HepG2 (cell line): ENCODE data around the gene HSF4. TPM values are rescaled to one million over a fixed set of nuclear protein-coding genes. Genes with fewer than 3 reads are reported as not detected.
A peak's percentile ranks its signal among the peaks of the same experiment; 100 is the strongest.

Experiments used
- ATRX ChIP-seq: sonication (generic); formaldehyde crosslinking; IDR thresholded peaks from 2 replicates; pipeline ENCODE4 v1.4.0; 2020; ENCODE audit warnings: missing genetic modification reagents, borderline replicate concordance
- CBX2 ChIP-seq, 2 experiments: fragments of 200-600 bp in 1 of 2; sonication (generic); formaldehyde crosslinking in 1 of 2; IDR thresholded peaks; 2 replicates each; pipeline versions ENCODE4 v1.7.0 to v1.8.1; 2018 to 2022; ENCODE audit warnings: low read depth in 2 of 2, low read length in 1 of 2, mild to moderate bottlenecking in 1 of 2, missing genetic modification reagents in 1 of 2
- CENPX ChIP-seq: sonication (generic); formaldehyde crosslinking; IDR thresholded peaks from 2 replicates; pipeline ENCODE4 v1.9.0; 2021; ENCODE audit warnings: mild to moderate bottlenecking, missing genetic modification reagents, moderate library complexity
- DNMT3B ChIP-seq: conservative IDR thresholded peaks from 2 replicates; pipeline ENCODE4 v1.6.1; 2016; ENCODE audit warnings: missing biosample characterization, control low read depth
- ELF4 ChIP-seq: sonication (generic); formaldehyde crosslinking; IDR thresholded peaks from 2 replicates; pipeline ENCODE4 v1.5.0; 2020; ENCODE audit warnings: missing genetic modification reagents, mild to moderate bottlenecking, moderate library complexity, borderline replicate concordance
- FOXJ3 ChIP-seq: sonication (generic); formaldehyde crosslinking; IDR thresholded peaks from 2 replicates; pipeline ENCODE4 v1.4.0; 2020; ENCODE audit warnings: missing genetic modification reagents, mild to moderate bottlenecking, borderline replicate concordance
- KLF16 ChIP-seq, 2 experiments: sonication (generic) in 1 of 2; formaldehyde crosslinking in 1 of 2; IDR thresholded peaks; 2 replicates each; pipeline versions ENCODE4 v1.6.1 to v1.8.0; 2016 to 2023; ENCODE audit warnings: missing genetic modification reagents in 2 of 2, missing compliant biosample characterization in 1 of 2
- SNRNP70 ChIP-seq: fragments of 200-400 bp; formaldehyde crosslinking; IDR thresholded peaks from 2 replicates; pipeline ENCODE4 v1.6.1; 2017; ENCODE audit warnings: mild to moderate bottlenecking, low read depth, low read length, moderate library complexity
- TFAP4 ChIP-seq: sonication (generic); IDR thresholded peaks from 2 replicates; pipeline ENCODE4 v1.6.1; 2016; ENCODE audit warnings: low read depth, borderline replicate concordance
- U2AF2 ChIP-seq: fragments of 200-400 bp; formaldehyde crosslinking; IDR thresholded peaks from 2 replicates; pipeline ENCODE4 v1.6.1; 2017; ENCODE audit warnings: low read depth, mild to moderate bottlenecking, low read length
- WIZ ChIP-seq: sonication (generic); formaldehyde crosslinking; IDR thresholded peaks from 2 replicates; pipeline ENCODE4 v1.5.1; 2020; ENCODE audit warnings: mild to moderate bottlenecking, missing genetic modification reagents
- ZBTB7A ChIP-seq: sonication (generic); formaldehyde crosslinking; IDR thresholded peaks from 2 replicates; pipeline ENCODE4 v1.8.0; 2022; ENCODE audit warnings: mild to moderate bottlenecking, missing genetic modification reagents
- ZFP1 ChIP-seq: IDR thresholded peaks from 2 replicates; pipeline ENCODE4 v1.6.1; 2016
- ZFYVE20 ChIP-seq: sonication (generic); formaldehyde crosslinking; IDR thresholded peaks from 2 replicates; pipeline ENCODE4 v1.8.0; 2023; ENCODE audit warnings: low read depth, mild to moderate bottlenecking, moderate library complexity, missing genetic modification reagents, borderline replicate concordance
- ZNF343 ChIP-seq: sonication (generic); formaldehyde crosslinking; IDR thresholded peaks from 2 replicates; pipeline ENCODE4 v1.4.0; 2020; ENCODE audit warnings: mild to moderate bottlenecking, missing genetic modification reagents
- ZNF362 ChIP-seq: sonication (generic); formaldehyde crosslinking; IDR thresholded peaks from 2 replicates; pipeline ENCODE4 v1.4.0; 2020; ENCODE audit warnings: missing genetic modification reagents, mild to moderate bottlenecking, borderline replicate concordance
- ZNF484 ChIP-seq: sonication (generic); formaldehyde crosslinking; IDR thresholded peaks from 2 replicates; pipeline ENCODE4 v1.5.1; 2020; ENCODE audit warnings: mild to moderate bottlenecking, low read depth, missing genetic modification reagents, borderline replicate concordance
- ZNF564 ChIP-seq: sonication (generic); formaldehyde crosslinking; IDR thresholded peaks from 2 replicates; pipeline ENCODE4 v1.8.1; 2023; ENCODE audit warnings: mild to moderate bottlenecking, missing genetic modification reagents
- ZNF703 ChIP-seq: sonication (generic); formaldehyde crosslinking; IDR thresholded peaks from 2 replicates; pipeline ENCODE4 v1.5.1; 2020; ENCODE audit warnings: missing genetic modification reagents, mild to moderate bottlenecking, moderate library complexity, borderline replicate concordance
- ZZZ3 ChIP-seq: sonication (generic); formaldehyde crosslinking; IDR thresholded peaks from 2 replicates; pipeline ENCODE4 v1.4.0; 2020; ENCODE audit warnings: missing genetic modification reagents, mild to moderate bottlenecking, borderline replicate concordance
- polyA plus RNA-seq, 8 experiments: library from polyadenylated mRNA; depleted of rRNA in 3 of 8; stranded (reverse) in 7 of 8; unstranded in 1 of 8; fragments of >200 nt; fragmentation: Illumina TruSeq in 4 of 8; extraction: Trizol in 4 of 8; gene quantifications; 2 replicates each; pipeline versions ENCODE4 v1.2.1 to v1.2.3, GENCODE V29; 2011 to 2016; ENCODE audit warnings: low read depth in 4 of 8, missing spikeins in 1 of 8, mixed read lengths in 1 of 8; ENCODE audit not compliant: insufficient read depth in 1 of 8
- total RNA-seq, 5 experiments: library from RNA; depleted of rRNA; stranded (reverse); fragments of >200 nt; fragmentation: Illumina TruSeq; extraction: Trizol; gene quantifications; 2 replicates each; pipeline ENCODE4 v1.2.3, GENCODE V29; 2016; ENCODE audit warnings: low read depth in 1 of 5
- TF ChIP-seq, protein P1 (sequence below): sonication (generic); formaldehyde crosslinking; IDR thresholded peaks from 2 replicates; pipeline ENCODE4 v1.4.0; 2020; ENCODE audit warnings: low read depth, missing genetic modification reagents
- TF ChIP-seq, protein P2 (sequence below): IDR thresholded peaks from 2 replicates; pipeline ENCODE4 v1.6.1; 2016; ENCODE audit warnings: missing biosample characterization, missing genetic modification reagents, low read depth

HSF4 gene
- total and polyA plus RNA-seq, 2 of the 13 experiments (the other 11 are each of a cell fraction or from before 2014, with no cell fraction given) = 3.5 to 16.9 TPM

DNA sequence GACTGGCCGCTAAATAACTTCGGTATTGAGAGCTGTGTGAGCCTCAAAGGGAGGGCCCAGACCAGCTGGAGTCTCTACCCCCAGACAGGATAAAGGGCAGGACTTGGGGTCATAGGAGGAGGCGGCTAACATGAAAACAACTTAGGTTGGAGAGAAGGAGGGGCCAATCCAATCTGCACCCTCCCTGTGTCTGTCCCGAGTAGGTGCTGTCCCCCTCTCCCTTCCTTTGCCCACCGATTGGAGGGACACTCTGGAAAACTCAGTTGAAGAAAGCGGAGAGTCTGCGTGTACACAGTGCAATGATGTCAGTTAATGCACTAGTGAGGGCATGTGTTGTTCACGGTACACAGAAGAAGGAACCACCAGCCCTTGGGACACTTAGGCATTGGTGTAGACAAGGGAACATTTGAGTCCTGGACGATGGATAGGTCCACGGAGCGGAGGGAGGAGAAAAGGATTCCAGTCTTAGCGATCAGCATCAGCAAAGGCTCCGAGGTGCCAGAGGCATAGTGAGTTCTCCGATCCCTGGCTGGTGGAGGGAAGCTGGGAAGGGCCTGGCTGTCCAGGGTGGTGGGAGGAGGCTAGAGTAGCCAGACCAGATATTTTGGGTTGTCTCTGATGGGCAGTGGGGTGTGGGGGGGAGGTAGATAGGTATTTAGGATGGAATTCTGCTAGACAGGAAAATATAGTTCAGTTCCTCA is 6.6 kb downstream of the HSF4 start (continued):
- TF ChIP-seq, protein P1, sequence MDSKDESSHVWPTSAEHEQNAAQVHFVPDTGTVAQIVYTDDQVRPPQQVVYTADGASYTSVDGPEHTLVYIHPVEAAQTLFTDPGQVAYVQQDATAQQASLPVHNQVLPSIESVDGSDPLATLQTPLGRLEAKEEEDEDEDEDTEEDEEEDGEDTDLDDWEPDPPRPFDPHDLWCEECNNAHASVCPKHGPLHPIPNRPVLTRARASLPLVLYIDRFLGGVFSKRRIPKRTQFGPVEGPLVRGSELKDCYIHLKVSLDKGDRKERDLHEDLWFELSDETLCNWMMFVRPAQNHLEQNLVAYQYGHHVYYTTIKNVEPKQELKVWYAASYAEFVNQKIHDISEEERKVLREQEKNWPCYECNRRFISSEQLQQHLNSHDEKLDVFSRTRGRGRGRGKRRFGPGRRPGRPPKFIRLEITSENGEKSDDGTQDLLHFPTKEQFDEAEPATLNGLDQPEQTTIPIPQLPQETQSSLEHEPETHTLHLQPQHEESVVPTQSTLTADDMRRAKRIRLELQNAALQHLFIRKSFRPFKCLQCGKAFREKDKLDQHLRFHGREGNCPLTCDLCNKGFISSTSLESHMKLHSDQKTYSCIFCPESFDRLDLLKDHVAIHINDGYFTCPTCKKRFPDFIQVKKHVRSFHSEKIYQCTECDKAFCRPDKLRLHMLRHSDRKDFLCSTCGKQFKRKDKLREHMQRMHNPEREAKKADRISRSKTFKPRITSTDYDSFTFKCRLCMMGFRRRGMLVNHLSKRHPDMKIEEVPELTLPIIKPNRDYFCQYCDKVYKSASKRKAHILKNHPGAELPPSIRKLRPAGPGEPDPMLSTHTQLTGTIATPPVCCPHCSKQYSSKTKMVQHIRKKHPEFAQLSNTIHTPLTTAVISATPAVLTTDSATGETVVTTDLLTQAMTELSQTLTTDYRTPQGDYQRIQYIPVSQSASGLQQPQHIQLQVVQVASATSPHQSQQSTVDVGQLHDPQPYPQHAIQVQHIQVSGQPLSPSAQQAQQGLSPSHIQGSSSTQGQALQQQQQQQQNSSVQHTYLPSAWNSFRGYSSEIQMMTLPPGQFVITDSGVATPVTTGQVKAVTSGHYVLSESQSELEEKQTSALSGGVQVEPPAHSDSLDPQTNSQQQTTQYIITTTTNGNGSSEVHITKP = 0 out of 2 replicates have a peak, but pooled peaks have one; percentile 14
- TF ChIP-seq SNRNP70 = no peak
- TF ChIP-seq ZNF343 (CRISPR knock-in tag) = no peak
- TF ChIP-seq CENPX (CRISPR knock-in tag) = no peak
- no peak for TF ChIP-seq ZFYVE20
- TF ChIP-seq, protein P2, sequence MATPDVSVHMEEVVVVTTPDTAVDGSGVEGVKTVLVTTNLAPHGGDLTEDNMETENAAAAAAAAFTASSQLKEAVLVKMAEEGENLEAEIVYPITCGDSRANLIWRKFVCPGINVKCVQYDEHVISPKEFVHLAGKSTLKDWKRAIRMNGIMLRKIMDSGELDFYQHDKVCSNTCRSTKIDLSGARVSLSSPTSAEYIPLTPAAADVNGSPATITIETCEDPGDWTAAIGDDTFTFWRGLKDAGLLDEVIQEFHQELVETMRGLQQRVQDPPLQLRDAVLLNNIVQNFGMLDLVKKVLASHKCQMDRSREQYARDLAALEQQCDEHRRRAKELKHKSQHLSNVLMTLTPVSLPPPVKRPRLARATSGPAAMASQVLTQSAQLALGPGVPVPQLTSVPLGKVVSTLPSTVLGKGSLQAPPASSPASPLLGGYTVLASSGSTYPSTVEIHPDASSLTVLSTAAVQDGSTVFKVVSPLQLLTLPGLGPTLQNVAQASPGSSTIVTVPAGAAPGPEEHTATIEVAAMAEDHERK (CRISPR knock-in tag) = no peak
- TF ChIP-seq ZNF362 = peak; percentile 54; the same call in 1 of the 2 replicates
- no peak for TF ChIP-seq CBX2 (IDR thresholded peaks at IDR 0.05; ENCODE audit: low read depth, low read length)
- no peak for TF ChIP-seq CBX2 (CRISPR knock-in tag; IDR thresholded peaks at IDR 0.05; ENCODE audit: low read depth)
- no peak for TF ChIP-seq ZNF703 (CRISPR knock-in tag)
- no peak for TF ChIP-seq ATRX (CRISPR knock-in tag)
- no peak for TF ChIP-seq U2AF2
- TF ChIP-seq DNMT3B (CRISPR knock-in tag) = no peak
- no peak; the same call in 1 of the 2 replicates for TF ChIP-seq WIZ (CRISPR knock-in tag)
- TF ChIP-seq FOXJ3 (CRISPR knock-in tag) = no peak
- no peak; a peak in 1 of 4 replicates for TF ChIP-seq KLF16 (CRISPR knock-in tag; IDR thresholded peaks at IDR 0.05)
- 0 out of 2 replicates have a peak, but pooled peaks have one; percentile 1 for TF ChIP-seq ZBTB7A
- TF ChIP-seq TFAP4 = peak; percentile 42; the same call in 1 of the 2 replicates
- no peak for TF ChIP-seq ZFP1
- TF ChIP-seq ZNF564 (CRISPR knock-in tag) = no peak
- TF ChIP-seq ZNF484 = no peak
- TF ChIP-seq ELF4 = no peak
- no peak; the same call in 1 of the 2 replicates for TF ChIP-seq ZZZ3
